Measurements from ENCODE around the gene ITSN1.
"Not testable (repeated sequence)": the region's sequence is repeated elsewhere in the genome, so short reads cannot be mapped to it uniquely, and the experiment has no call there.

The ITSN1 gene

GRCh38 chr21:33770542-33770941 is 128.2 kb downstream of the ITSN1 start:
- no peak for DNase-seq (ENCODE audit: low spot score)

GRCh38 chr21:33771976-33772375 is 129.7 kb downstream of the ITSN1 start:
- no peak for DNase-seq (ENCODE audit: low spot score)

GRCh38 chr21:33774551-33774950 is 132.2 kb downstream of the ITSN1 start:
- DNase-seq (ENCODE audit: low spot score) = no peak

- DNase-seq (ENCODE audit: low spot score) = no peak
These were observed 133.0 kb downstream of the ITSN1 start for GRCh38 chr21:33775100-33775828.

- DNase-seq (ENCODE audit: low spot score) = no peak
These were observed 138.3 kb downstream of the ITSN1 start for GRCh38 chr21:33780631-33781030.

GRCh38 chr21:33781121-33781520 is 138.8 kb downstream of the ITSN1 start:
- DNase-seq (ENCODE audit: low spot score) = no peak

- DNase-seq (ENCODE audit: low spot score) = no peak
These were observed 141.1 kb downstream of the ITSN1 start for GRCh38 chr21:33783187-33783979.

GRCh38 chr21:33787431-33787830 is 145.1 kb downstream of the ITSN1 start:
- DNase-seq (ENCODE audit: low spot score) = no peak

- DNase-seq (ENCODE audit: low spot score) = not testable (repeated sequence)
These were observed 146.1 kb downstream of the ITSN1 start for GRCh38 chr21:33788438-33788837.

GRCh38 chr21:33789697-33790096 is 147.4 kb downstream of the ITSN1 start:
- no peak for DNase-seq (ENCODE audit: low spot score)

GRCh38 chr21:33791073-33791472 is 148.8 kb downstream of the ITSN1 start:
- no peak for DNase-seq (ENCODE audit: low spot score)

- no peak for DNase-seq (ENCODE audit: low spot score)
These were observed 152.3 kb downstream of the ITSN1 start for GRCh38 chr21:33794596-33794995.

- no peak for DNase-seq (ENCODE audit: low spot score)
These were observed 155.3 kb downstream of the ITSN1 start for GRCh38 chr21:33797565-33797964.

GRCh38 chr21:33799378-33800090 is 157.2 kb downstream of the ITSN1 start:
- no peak for DNase-seq (ENCODE audit: low spot score)

- DNase-seq (ENCODE audit: low spot score) = no peak
These were observed 158.6 kb downstream of the ITSN1 start for GRCh38 chr21:33800753-33801423.

- DNase-seq (ENCODE audit: low spot score) = no peak
These were observed 159.4 kb downstream of the ITSN1 start for GRCh38 chr21:33801424-33802405.

- DNase-seq (ENCODE audit: low spot score) = no peak
These were observed 160.2 kb downstream of the ITSN1 start for GRCh38 chr21:33802481-33802880.

GRCh38 chr21:33808715-33809367 is 166.5 kb downstream of the ITSN1 start:
- no peak for DNase-seq (ENCODE audit: low spot score)

GRCh38 chr21:33810766-33811165 is 168.5 kb downstream of the ITSN1 start:
- no peak for DNase-seq (ENCODE audit: low spot score)

All from hematopoietic multipotent progenitor cell treated with erythropoietin and hydrocortisone succinate and interleukin-3 and kit ligand, for 15 days (in vitro differentiated cells).